AG09309 (cell line): Measurements from ENCODE around the gene IDH3G.
"Not testable (repeated sequence)": the region's sequence is repeated elsewhere in the genome, so short reads cannot be mapped to it uniquely, and the experiment has no call there.

ENCODE experiments used
- DNase-seq: peaks from one replicate; pipeline ENCODE4 v3.0.0-alpha.2; 2010; ENCODE audit warnings: low read depth
- H3K4me3 ChIP-seq: 2 replicates; pipeline ENCODE4 v1.5.1; 2011; ENCODE audit warnings: mild to moderate bottlenecking, low read depth, low read length, moderate library complexity; ENCODE audit not compliant: control insufficient read depth
- CTCF ChIP-seq: IDR thresholded peaks from 2 replicates; pipeline ENCODE4 v1.5.1; 2011; ENCODE audit warnings: mild to moderate bottlenecking, low read depth, low read length, inconsistent platforms; ENCODE audit not compliant: insufficient read depth, control insufficient read depth; ENCODE audit errors: missing control alignments

The IDH3G gene

GRCh38 chrX:153762626-153763173 is 31.5 kb downstream of the IDH3G start:
- H3K4me3 ChIP-seq, result no peak overlapping the region
- DNase-seq, result no peak
- TF ChIP-seq CTCF, result no peak

GRCh38 chrX:153761863-153762262 is 32.3 kb downstream of the IDH3G start:
- no peak for TF ChIP-seq CTCF
- DNase-seq, result no peak

GRCh38 chrX:153755136-153755535 is 39.0 kb downstream of the IDH3G start:
- no peak overlapping the region for H3K4me3 ChIP-seq
- DNase-seq, result no peak
- TF ChIP-seq CTCF, result no peak

More at GRCh38 chrX:153761863-153762262, 32.3 kb downstream of the IDH3G start:
- no peak overlapping the region for H3K4me3 ChIP-seq

GRCh38 chrX:153750127-153750774 is 43.9 kb downstream of the IDH3G start:
- no peak for DNase-seq
- no peak for TF ChIP-seq CTCF
- no peak overlapping the region for H3K4me3 ChIP-seq

GRCh38 chrX:153749017-153749416 is 45.2 kb downstream of the IDH3G start:
- H3K4me3 ChIP-seq, DNase-seq: not testable (repeated sequence)

- H3K4me3 ChIP-seq, DNase-seq: not testable (repeated sequence)
Measured at GRCh38 chrX:153746991-153747390, 47.2 kb downstream of the IDH3G start.

- no peak for TF ChIP-seq CTCF
- DNase-seq, result no peak
- no peak overlapping the region for H3K4me3 ChIP-seq
Measured at GRCh38 chrX:153746359-153746758, 47.8 kb downstream of the IDH3G start.

GRCh38 chrX:153745067-153745433 is 49.1 kb downstream of the IDH3G start:
- DNase-seq, H3K4me3 ChIP-seq: not testable (repeated sequence)
